DMS153 (cell line): ENCODE measurements around the gene PPP6R2.

Source experiments
- DNase-seq: peaks from one replicate; lab custom pipeline; 2025; lab: John Stamatoyannopoulos, UW

The PPP6R2 gene

DNA sequence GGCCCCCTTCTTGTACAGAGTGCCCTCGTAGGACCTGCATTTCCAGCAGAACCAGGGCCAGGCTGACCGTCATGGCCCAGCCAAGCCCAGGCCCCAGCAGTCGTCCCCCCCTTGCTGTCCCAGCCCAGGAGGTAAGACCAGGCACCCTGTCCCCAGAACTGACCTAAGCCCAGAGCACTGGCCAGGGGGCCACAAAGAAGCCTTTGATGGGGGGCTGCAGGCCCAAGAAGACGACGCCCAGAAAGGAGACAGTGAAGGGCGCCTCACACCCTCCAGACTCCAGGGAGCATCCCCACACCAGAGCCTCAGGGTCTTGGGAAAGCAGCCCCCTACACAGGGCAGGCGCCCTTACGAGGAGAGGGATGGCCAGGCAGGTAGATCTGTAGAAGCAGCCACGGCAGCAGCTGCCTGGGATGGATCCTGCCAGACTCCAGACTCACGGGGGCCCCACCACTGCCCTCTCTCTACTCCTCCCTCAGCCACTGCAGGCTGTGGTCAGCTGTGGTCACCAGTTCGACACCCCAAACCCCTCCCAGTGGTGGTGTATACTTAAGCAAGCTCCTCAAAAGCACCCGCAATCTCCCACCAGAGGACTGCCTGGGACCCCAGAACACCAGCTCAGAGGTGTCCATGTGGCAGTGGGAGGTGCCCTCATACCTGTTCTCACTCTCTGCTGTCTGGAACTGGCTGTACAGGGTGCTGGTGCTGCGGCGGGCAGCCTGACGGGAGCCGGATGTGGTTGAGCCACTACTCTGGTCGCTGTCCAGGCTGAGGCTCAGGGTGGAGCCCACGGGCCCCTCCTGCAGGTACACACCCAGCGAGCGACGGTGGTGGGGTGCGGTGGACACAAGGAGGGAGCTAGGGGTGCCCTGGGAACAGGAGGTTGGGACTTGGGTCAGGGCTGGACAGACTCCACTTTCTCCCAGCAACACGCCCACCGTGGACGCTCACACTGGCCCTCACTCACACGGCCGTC lies 104.7 kb downstream of the PPP6R2 start:
- DNase-seq = no peak

- DNase-seq = no peak
These were observed 109.5 kb downstream of the PPP6R2 start for GRCh38 chr22:50452649-50453048.

DNA sequence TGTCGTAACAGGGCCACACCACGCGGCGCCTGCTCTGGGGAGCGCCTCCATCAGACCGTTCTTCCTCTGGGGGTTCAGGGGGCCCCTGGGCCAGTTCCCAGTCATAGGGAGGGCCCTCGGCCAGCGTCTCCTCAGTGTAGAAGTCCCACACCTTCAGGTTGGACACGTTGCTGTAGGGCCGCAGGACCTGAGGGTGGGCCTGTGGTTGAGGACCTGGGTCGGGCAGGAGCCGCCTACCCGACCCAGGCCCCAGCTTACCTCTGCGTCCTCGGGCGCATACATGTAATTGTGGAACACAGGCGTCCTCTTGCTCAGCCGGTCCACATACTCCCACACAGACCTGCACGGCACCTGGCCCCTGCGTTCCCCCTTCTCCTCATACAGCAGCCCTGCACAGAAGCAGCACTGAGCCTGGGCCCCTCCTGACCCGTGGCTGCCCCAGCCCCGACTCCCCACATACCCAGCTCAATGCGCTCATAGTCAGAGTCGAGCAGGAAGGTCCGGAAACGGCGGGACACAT lies 111.5 kb downstream of the PPP6R2 start:
- DNase-seq = no peak

DNA sequence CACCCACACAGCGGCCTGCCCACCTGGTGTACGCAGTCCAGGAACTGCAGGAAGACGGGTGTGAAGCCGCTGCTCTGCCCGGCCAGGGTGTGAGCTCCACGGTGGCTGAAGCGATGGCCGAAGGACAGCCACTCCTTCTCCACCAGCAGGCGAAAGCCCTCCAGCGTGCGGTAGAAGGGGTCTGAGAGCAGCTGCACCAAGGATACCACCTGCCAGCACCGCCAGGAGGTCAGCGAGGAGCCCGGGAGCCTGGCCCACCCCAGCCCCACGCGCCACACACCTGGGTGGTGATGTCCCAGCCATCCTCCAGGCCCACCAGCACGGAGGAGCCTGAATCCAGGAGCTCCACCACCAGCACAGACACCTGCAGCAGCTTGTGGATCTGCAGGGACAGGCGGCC lies 112.1 kb downstream of the PPP6R2 start:
- no peak for DNase-seq

DNA sequence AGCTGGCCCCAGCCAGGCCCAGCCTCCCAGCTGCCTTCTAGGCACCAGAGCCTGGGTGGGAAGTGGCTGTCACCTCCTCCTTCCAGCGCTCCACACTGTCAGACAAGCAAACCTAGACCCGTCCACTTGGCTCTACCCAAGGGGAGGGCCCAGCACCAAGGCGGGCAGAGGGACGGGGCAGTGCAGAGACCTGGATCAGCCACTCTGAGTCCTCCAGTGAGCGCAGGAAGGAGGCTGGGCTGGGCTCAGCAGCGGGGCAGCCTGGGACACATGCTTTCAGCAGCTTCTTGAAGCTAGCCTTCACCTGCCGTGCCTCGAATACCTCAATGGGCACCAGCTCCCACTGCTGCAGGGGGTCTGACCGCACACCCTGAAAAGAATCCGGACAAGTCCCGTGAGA lies 112.9 kb downstream of the PPP6R2 start:
- DNase-seq = no peak

GRCh38 chr22:50456466-50457234 lies 113.5 kb downstream of the PPP6R2 start:
- DNase-seq = no peak

GRCh38 chr22:50459016-50459415 lies 115.9 kb downstream of the PPP6R2 start:
- no peak for DNase-seq

DNA sequence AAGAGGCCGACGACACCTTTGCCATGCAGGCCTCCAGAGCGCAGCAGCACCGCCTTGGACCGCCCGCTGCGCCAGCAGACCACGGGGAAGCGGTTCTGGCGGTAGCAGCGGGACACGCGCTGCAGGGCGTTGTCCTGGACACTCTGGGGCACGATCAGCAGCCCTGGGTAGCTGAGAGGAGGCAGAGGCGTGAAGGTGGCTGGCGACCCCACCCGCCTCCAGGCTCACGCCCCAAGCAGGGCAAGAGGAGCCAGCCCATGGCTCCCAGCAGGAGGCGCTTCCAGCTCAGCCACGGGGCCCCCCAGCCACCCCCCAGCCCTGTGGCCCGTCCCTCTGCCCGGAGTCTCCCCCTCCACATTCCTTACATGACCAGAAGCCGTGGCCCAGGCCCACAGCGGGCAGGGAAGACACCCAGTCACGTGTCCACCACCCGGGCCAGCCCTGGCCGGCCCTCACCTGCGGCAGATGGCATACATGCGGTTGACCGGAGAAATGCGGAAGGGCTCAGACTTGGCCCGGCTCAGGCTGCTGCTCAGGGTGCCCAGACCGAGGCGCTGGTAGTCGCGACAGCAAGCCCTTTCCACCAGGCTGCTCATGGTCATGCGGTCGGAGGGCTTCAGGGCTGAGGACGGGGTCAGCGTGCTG lies 116.5 kb downstream of the PPP6R2 start:
- no peak for DNase-seq

DNA sequence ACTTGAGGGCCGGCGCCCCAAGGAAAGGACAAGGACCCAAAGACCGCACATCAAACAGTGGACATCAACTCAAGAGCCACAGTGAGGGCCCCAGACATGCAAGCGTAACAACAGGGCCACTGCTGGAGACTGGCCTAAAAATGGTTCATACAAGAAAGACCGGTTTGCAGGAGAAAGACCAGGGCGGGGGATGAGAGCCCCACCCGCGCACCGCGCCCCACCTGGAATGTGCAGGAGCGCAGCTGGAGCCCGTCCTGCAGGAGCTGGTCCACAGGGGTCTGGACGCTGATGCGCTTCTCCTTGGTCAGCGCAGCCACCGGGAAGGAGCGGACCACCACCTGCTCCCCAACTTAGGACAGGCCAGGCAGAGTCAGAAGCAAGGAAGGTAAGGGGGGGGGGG lies 117.8 kb downstream of the PPP6R2 start:
- DNase-seq = no peak

DNA sequence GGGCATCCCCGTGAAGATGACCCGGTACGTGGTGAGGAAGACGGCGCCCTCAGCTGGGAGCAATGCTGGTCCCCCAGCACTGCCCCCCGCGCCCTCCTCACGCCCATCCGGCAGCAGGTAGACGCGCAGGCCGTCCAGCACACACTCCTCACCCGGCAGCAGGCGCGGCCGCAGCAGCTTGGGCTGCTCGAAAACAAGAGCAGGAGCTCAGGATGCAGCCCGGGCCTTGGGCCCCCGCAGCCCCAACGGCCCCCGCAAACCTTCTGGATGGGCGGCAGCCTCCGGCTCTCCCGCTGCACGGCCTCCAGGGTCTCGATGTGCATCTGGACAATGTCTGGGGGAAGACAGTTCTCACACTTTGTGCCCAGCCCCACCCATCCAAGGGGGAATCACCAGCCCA lies 118.4 kb downstream of the PPP6R2 start:
- no peak for DNase-seq

DNA sequence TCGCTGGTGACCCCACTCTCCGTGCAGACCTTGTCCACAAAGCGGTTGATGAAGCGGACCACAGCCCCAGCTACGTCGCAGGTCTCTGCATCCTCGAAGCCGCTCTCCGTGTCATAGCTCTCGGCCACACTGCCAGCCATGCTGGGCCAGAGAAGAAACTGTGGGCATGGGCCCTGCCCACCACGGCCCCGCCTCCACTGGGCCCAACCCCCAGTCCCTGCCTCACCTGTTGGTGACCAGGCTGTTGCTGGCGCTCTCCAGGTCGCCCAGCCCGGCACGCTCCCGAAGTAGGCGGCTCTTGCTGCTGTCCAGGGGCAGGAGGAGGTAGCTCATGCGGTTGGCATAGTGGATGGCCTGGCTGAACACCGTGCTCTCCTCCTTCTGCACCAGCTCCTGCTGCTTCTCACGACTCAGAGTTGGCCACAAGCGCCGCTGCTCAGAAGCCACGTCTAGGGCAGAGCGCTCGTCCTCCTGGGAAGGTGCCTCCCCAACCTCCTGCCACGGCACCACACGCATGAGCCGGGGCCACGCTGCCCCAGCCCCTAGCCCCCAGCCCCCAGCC lies 118.9 kb downstream of the PPP6R2 start:
- DNase-seq = no peak

DNA sequence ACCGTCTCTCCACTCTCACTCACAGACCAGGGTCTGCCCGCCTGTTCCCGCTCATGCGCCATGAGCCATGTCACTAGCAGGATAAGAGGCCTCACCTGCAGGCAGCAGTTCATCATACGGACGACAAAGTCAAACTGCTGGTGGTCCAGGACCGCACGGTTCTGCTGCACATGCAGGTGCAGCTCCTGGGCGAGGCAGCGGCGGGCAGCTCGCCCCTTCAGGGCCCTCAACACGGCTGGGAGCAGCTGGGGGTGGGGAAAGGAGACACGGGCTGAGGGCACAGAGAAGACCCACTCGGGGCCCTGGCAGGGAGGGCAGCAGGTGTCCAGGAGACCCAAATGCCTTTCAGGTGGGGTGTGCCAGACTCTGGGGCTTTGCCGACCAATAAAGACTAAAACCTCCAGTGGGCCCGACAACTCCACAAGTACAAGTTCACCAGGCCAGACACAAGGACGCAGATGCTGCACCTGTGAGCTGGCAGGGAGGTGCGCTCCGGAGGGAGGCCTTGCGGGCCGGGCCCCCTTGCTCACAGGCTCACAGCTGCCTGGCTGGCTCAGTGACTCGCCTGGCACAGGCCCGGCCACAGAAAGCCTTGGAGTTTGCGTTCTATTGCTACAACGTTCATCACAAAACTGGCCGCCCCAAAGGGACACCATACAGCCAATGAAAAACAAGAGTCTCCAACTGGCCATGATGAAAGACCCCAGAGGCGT lies 120.2 kb downstream of the PPP6R2 start:
- DNase-seq = no peak

DNA sequence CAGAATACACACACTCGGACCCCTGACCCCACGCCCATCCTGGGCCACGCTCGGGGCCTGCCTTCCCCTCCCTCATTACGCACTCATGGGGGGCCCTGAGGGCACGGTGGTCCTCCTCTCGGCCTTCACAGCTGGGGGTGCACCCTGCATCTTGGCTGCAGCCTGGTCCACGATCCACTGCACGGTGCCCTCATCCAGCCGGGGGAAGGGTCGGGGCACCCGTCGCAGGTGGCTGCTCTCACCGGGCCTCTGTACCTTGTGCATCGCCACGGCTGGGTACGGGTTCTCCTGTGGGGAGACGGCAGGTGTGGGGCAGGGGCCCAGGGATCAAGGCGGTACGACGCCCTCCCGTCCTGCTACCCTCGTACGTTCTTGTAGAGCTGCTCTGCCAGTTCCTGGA lies 121.3 kb downstream of the PPP6R2 start:
- no peak for DNase-seq

DNA sequence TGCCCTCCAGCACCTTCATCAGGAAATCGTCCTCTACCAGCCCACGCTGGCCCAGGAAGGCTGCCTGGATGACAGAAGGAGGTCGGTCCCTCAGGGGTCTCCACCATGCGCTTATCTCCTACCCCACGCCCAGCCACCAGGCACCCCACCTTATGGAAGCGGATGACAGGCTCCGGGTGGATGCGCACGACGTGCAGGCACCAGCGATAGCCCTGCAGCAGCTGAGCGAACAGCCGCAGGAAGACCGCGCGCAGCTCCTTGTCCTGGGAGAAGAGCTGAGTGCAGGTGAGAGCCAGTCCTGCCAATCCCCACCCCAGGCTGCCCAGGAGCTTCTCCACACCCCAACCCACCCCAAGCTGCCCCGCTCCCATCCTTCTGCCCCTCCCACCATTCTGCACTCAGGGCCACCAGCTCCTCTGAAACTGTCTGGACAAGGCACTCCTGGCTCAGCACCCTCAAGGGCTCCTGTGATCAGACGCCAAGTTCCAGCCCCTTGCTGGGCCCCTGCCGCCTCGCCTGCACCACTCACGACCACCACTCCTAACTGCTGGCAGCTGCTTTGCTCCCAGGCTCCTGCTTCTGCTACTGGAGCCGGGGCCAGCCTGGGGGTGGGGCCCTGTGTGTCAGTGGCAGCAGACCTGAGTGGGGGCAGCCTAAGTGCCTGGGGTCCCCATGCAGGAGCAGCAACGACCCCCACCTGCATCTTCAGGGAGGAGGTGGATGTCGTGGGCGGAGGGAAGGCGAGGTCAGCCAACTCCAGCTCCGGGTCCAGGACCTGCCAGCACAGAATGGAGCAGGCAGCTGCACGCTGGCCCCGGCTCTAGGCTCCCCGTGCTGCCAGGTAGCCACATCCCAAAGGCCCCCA lies 122.2 kb downstream of the PPP6R2 start:
- no peak for DNase-seq

GRCh38 chr22:50467341-50467740 lies 124.2 kb downstream of the PPP6R2 start:
- DNase-seq = no peak

DNA sequence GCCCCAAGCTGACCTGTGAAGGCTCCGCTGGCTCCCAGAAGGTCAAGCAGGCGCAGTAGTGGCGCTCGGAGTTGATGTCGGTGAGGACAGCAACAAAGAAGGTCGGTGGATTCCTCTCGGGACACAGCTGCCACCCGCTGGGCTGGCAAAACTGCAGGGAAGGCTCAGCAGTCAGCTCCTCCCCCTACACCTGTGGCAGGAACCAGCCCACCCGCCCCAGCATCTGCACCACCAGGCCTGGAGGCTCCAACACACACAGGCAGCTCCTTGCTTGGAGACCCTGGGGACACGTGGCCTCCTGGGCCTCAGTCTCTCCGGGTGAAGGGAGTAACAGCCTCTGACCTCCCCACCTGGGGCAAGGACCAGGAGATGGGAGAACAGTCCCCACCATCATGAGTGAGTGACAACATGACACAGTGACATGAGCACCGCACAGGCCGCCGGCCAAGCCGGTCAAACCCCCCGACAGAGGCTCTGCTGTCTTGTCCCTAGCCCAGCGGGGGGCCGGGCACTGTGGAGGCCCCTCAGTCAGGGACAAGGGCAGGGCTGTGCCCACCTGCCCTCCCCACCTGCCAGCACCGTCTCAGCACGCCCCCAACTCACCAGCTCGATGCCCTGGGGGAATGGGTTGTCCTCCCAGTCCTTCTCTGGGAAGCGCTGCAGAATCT lies 124.8 kb downstream of the PPP6R2 start:
- no peak for DNase-seq

DNA sequence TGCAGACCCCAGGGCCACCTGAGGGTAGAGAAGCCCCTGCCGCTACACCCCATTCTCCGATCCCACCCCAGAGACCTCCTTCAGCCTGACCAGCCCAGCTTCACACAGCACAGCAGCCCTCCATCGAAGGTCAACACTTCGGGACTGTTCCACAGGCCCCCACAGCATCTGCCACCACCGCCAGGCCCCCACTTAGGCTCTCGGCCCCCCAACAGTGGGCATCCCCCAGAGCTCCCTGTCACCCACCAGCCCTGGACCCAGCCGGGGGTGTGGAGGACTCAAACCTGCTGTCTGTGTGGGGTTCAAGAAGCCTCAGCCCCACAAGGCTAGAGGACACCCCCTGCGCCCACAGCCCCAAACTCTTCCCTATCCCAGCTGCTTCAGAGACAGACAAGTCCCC lies 125.5 kb downstream of the PPP6R2 start:
- no peak for DNase-seq

GRCh38 chr22:50469377-50470305 lies 126.5 kb downstream of the PPP6R2 start:
- peak; percentile 87 for DNase-seq

GRCh38 chr22:50470491-50470890 lies 127.4 kb downstream of the PPP6R2 start:
- DNase-seq = no peak
